ENCODE data around the gene VEGFD. TPM values are rescaled to one million over a fixed set of nuclear protein-coding genes. Genes with fewer than 3 reads are reported as not detected.

The VEGFD gene
- total and polyA plus RNA-seq, 2 of the 4 experiments (the other 2 are of a cell fraction), result 0.18 to 0.19 TPM

GRCh38 chrX:15321447-15321846 is 62.8 kb downstream of the VEGFD start:
- no peaks in the 10 kb centered on the region for H3K79me1 ChIP-seq (ENCODE audit: low read depth in 1 of 2, low read length in 2 of 2)
- H4K8ac ChIP-seq (ENCODE audit: low read depth in 2 of 2, low read length in 2 of 2), result no peak overlapping the region
- ChIA-PET CTCF (interaction anchor here (1.1 kb wide), 1 partner anchor 12 kb away, joined by 3 read pairs; no protein-coding TSS in a partner anchor), POLR2A (ENCODE audit: unreplicated experiment) (no interaction called here)
- H3K4me1 ChIP-seq (ENCODE audit: control insufficient read depth, insufficient read depth, low read length), result no peaks in the 10 kb centered on the region
- intact Hi-C loops (cut with micrococcal nuclease), result no loop called here
- WGBS, 2 experiments (ENCODE audit: extremely low coverage in 2 of 2, insufficient read length in 1 of 2), result no CpG with 5 or more reads among the region's 4 CpGs
- no peak overlapping the region for H3K23ac ChIP-seq (ENCODE audit: low read depth, low read length)
- in situ Hi-C loops (cut with MboI; ENCODE audit: low sequenced_read_pairs), result no loop called here
- H3K4me2 ChIP-seq (ENCODE audit: low read depth, low read length), result no peak overlapping the region
- H2BK120ac ChIP-seq (ENCODE audit: low read depth, low read length), result no peak overlapping the region
- no peak for DNase-seq
- H2BK15ac ChIP-seq (ENCODE audit: low read depth, low read length), result no peak overlapping the region
- H3K27ac ChIP-seq (ENCODE audit: insufficient read depth, low read length), result no peak overlapping the region
- H3K4me3 ChIP-seq (ENCODE audit: insufficient read depth, low read depth, low read length), result no peak overlapping the region
- H2BK20ac ChIP-seq (ENCODE audit: low read depth, low read length), result no peak overlapping the region
- dilution Hi-C loops (cut with HindIII; ENCODE audit: low sequenced_read_pairs, unreplicated experiment), result no loop called here
- H3K9me3 ChIP-seq (ENCODE audit: control insufficient read depth, insufficient read depth, low read length), result no peaks in the 10 kb centered on the region
- no peak overlapping the region for H3K9ac ChIP-seq (ENCODE audit: low read depth, low read length)
- H3K36me3 ChIP-seq (ENCODE audit: control insufficient read depth, insufficient read depth, low read length), result no peaks in the 10 kb centered on the region
- no peak overlapping the region for H3K14ac ChIP-seq (replicated peaks; ENCODE audit: low read depth, low read length)
- H3K27me3 ChIP-seq (ENCODE audit: control insufficient read depth, insufficient read depth, low read length), result no peaks in the 10 kb centered on the region
- no TSS peak for BruUV-seq (replicated peaks)
- H4K5ac ChIP-seq (ENCODE audit: low read depth, low read length), result no peak overlapping the region
- H2AK5ac ChIP-seq (ENCODE audit: low read depth, low read length), result no peak overlapping the region
- no peak overlapping the region for H2AK9ac ChIP-seq (replicated peaks; ENCODE audit: low read depth, low read length, poor library complexity)
- no peak overlapping the region for H2BK5ac ChIP-seq (ENCODE audit: low read depth, low read length, poor library complexity, severe bottlenecking)
- no peak overlapping the region for H3K4ac ChIP-seq (ENCODE audit: low read depth, low read length)
- no peaks in the 10 kb centered on the region for H4K20me1 ChIP-seq (ENCODE audit: insufficient read depth, low read length)
- H3K18ac ChIP-seq (ENCODE audit: low read depth, low read length), result no peak overlapping the region
- H3K9me1 ChIP-seq (ENCODE audit: insufficient read depth, low read length), result no peaks in the 10 kb centered on the region
- TF ChIP-seq CEBPB (IDR thresholded peaks at IDR 0.05; ENCODE audit: low read depth, low read length) (peak; percentile 31; the same call in 1 of the 2 replicates), MAFK (IDR thresholded peaks at IDR 0.05; ENCODE audit: low read depth, low read length) (no peak)
- no peak overlapping the region for H4K91ac ChIP-seq (ENCODE audit: insufficient read depth, low read depth, low read length)
- H3K56ac ChIP-seq (ENCODE audit: extremely low read depth, insufficient read depth, low read length), result no peak overlapping the region
- no peak for ATAC-seq (ENCODE audit: low read depth)
- no peak overlapping the region for H2AFZ ChIP-seq (replicated peaks; ENCODE audit: low read length, poor library complexity)

Data from IMR-90 (cell line).